GM13977 (cell line): Measurements from ENCODE around the gene SPTAN1.
"Not testable (repeated sequence)": the region's sequence is repeated elsewhere in the genome, so short reads cannot be mapped to it uniquely, and the experiment has no call there.

Experiments used
- DNase-seq: peaks from one replicate; pipeline ENCODE4 v3.0.0; 2012; ENCODE audit warnings: low spot score
- CTCF ChIP-seq: IDR thresholded peaks from 2 replicates; pipeline ENCODE4 v1.5.1; 2012; ENCODE audit warnings: mild to moderate bottlenecking, control low read depth; ENCODE audit not compliant: insufficient read depth; ENCODE audit errors: extremely low read depth, missing control alignments
- in situ Hi-C: fragments of 300-500 bp; cut with MboI; formaldehyde crosslinking; loops from one replicate; pipeline ENCODE4 v1.12.0; 2022; ENCODE audit warnings: low sequenced_read_pairs, low pct_unique_long_range_greater_than_20kb, mixed read lengths, inconsistent platforms; ENCODE audit not compliant: unreplicated experiment

SPTAN1 gene

GRCh38 chr9:128552153-128552743 lies at the start of gene SPTAN1:
Gene SPTAN1 (plus strand): TSS chr9:128552587. CDS start chr9:128566741, 14,154 bp downstream.
- DNase-seq = peak; percentile 100
- in situ Hi-C loops = no loop called here
- no peak for TF ChIP-seq CTCF

GRCh38 chr9:128503415-128503825 lies 49.0 kb upstream of the SPTAN1 start:
- in situ Hi-C loops, DNase-seq: not testable (repeated sequence)

GRCh38 chr9:128503870-128504269 lies 48.5 kb upstream of the SPTAN1 start:
- DNase-seq = peak; percentile 47
- no peak for TF ChIP-seq CTCF
- in situ Hi-C loops = no loop called here

- DNase-seq = peak; percentile 98
- in situ Hi-C loops = no loop called here
- no peak for TF ChIP-seq CTCF
Measured at GRCh38 chr9:128504485-128505413, 47.6 kb upstream of the SPTAN1 start, which contains the start of gene GLE1. Gene GLE1 (plus strand): TSS chr9:128504719. CDS start chr9:128504806, 87 bp downstream.

GRCh38 chr9:128505414-128505765 lies 47.0 kb upstream of the SPTAN1 start:
- in situ Hi-C loops = no loop called here
- DNase-seq = no peak
- no peak for TF ChIP-seq CTCF

- in situ Hi-C loops, DNase-seq: not testable (repeated sequence)
Measured at GRCh38 chr9:128505906-128506305, 46.5 kb upstream of the SPTAN1 start.

GRCh38 chr9:128512820-128513219 lies 39.6 kb upstream of the SPTAN1 start:
- in situ Hi-C loops = no loop called here
- no peak for DNase-seq

More at GRCh38 chr9:128512820-128513219, 39.6 kb upstream of the SPTAN1 start:
- TF ChIP-seq CTCF = no peak
